ENCODE data around the gene FREM2.

FREM2 gene
- total RNA-seq: 0 to 0.08 (median 0) reads per million in 4 donors

GRCh38 chr13:38686577-38687245 lies at the start of gene FREM2:
Gene FREM2 (plus strand): TSS chr13:38687077. CDS start chr13:38687345, 268 bp downstream.
- DNase-seq: no peak

- DNase-seq: no peak
These were observed 49.3 kb upstream of the FREM2 start for GRCh38 chr13:38637576-38637975.

- no peak for DNase-seq
These were observed 45.5 kb upstream of the FREM2 start for GRCh38 chr13:38641164-38641948.

- no peak for DNase-seq
These were observed 39.6 kb upstream of the FREM2 start for GRCh38 chr13:38647312-38647711.

GRCh38 chr13:38648912-38649311 lies 38.0 kb upstream of the FREM2 start:
- no peak for DNase-seq

DNA sequence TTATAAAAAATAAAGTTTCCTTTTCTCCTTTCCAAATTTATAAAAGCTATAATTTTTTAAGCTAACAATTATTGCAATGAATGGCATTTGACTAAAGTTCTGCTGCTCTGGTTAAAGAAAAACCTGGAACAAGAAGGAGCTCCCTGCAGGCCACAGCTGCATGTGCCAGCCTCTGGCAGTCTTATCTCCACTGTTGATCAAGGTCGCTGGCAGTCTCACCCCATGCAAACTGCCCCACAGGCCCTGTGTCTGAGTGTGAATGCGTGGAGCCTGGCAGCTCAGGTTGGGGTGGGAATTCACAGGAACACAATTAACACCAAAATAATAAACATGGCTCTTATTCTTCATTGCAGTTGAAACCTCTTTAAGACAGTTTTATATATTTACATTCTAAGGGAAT lies 30.2 kb upstream of the FREM2 start:
- no peak for DNase-seq

- DNase-seq: no peak
These were observed 29.7 kb upstream of the FREM2 start for GRCh38 chr13:38657191-38657590.

- no peak for DNase-seq
These were observed 28.0 kb upstream of the FREM2 start for GRCh38 chr13:38658906-38659305.

- no peak for DNase-seq
These were observed 25.7 kb upstream of the FREM2 start for GRCh38 chr13:38661010-38661675.

GRCh38 chr13:38662362-38662761 lies 24.5 kb upstream of the FREM2 start:
- DNase-seq: no peak

- no peak for DNase-seq
These were observed 22.0 kb upstream of the FREM2 start for GRCh38 chr13:38664906-38665305.

DNA sequence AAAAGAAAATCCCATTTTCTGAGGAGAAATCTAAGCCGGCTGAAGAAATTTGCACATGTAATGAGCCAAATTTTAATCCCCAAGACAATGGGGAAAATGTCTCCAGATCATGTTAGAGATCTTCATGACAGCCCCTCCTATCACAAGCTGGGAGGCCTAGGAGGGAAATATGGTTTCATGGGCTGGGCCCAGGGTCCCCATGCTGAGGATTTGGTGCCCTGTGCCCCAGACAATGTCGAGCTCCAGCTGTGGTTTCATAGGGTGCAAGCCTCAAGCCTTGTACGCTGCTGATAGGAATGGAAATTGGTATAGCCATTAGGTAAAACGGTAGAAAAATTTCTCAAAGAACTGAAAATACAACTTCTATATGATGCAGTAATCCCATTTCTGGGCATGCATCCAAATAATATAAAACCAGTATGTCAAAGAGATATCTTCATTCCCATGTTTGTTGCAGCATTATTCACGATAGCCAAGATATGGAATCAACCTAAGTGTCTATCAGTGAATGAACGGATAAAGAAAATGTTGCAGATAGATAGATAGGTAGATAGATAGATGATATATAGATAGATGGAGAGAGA lies 19.3 kb upstream of the FREM2 start:
- no peak for DNase-seq

DNA sequence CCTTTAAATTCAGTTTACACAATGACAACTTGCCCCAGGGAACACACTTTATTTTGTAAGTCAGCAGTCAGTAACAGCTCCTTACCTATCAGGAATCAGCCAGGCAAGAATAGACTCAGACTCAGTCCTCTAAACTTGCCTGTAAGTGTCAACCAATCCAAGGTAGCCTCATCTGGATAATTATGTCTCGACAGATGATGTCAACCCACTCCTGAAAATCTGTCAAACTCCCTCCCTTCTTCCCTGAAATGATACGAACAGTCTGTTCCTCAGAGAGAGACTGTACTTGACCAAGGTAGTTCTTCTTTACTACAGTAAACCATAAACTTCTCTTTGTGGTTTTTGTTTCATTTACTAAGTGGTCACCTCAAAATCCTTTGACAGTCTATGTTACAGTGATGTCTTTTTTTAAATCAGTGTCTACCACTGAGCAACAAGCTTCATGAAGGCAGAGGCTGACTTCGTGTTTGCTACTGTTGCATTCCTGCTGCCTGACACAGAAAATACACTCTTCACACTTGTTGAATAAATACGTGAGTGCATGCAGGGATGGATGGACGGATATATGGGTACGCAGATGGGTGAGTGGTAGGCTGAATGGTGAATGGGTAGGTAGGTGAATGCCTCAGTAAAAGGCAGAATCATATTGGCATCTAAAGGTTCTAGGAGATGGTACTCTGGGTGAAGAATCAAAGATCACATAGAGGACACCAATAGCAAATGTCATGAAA lies 17.5 kb upstream of the FREM2 start:
- no peak for DNase-seq

DNA sequence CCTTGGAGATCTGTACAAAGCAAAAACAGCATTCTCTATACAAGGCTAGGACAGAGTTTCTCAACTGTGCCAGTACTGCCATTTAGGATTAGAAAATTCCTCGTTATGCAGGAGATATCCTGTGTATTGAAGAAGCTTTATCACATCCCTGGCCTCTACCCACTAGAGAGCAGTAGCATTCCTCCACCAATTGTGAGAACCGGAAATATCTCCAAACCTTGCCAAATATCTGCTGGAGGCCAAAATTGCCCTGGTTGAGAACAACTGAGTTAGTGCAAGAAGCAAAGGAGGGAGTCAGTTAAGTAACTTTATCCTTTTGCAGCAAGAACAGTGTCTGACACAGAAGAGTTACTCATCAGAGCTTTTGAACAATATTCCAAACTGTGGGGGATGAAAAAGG lies 16.2 kb upstream of the FREM2 start:
- no peak for DNase-seq

DNA sequence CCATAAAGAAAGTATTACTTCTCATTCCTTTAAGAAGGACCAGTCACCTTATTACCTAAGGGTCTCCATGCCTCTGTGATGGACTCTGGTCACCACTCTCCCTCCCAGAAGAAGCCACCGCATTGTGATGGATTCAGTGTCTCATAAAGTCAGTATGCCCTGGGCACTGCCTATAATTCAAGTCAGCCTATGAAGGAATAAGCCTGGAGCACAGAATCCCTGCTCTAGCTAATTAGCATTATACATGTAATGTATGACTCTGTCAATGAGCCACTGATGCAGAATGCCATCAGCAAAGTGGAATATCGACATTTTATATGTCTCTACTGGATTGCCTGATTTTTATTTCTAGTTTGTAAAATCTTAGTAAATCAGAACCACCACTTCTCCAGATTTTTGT lies 14.9 kb upstream of the FREM2 start:
- no peak for DNase-seq

DNA sequence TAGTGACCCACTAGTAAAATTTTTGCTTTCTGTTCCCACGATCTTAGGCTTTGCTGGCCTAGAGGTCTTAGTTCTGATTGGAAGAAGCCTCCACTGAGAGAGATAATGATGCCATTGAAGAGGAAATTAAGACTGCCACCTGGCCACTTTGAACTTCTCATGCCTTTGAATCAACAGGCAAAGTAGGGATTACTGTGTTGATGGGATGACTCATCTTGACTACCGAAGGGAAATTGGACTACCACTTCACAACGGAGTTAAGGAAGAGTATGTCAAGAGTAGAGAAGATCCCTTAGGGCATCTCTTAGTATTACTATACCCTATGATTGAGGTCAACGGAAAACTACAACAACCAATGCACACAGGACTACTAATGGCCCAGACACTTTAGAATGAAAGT lies 12.7 kb upstream of the FREM2 start:
- no peak for DNase-seq

DNA sequence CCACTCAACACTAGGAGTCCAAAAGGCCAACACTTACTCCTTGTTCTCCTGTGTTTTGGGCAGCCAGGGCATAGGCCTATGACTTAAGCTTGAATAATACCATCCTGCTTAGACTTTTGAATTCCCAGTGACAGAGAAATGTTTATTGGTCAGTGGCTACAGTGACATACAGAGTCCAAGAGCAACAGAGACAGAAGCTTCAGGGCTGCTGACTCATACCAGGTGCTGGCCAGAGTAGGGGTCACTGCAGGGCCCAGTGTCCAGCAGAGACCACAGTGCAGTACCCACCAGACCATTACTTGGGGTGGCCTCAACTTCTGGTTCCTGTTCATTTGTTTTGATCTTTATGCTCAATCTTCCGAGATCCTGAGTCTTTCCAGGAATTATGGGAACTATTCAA lies 6.0 kb upstream of the FREM2 start:
- DNase-seq: no peak

DNA sequence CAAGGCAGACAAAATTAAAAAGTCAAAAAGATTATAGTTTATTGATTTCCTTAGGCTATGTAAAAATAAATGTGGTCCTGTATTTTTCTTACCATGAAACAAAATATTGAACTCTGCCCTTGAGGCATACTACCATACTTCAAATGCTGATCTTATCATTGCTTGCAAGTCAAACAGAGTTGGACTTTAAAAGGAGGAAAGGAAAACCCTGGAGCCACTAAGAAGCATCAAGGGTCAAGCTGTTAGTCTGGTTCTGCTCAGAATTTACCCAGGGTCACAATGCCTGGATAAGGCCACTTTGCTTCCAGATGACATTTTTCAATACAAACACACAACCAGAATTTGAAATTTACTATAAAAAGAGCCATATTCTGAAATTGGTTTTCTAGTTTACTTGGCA lies 2.2 kb upstream of the FREM2 start:
- no peak for DNase-seq

GRCh38 chr13:38685431-38685830 lies 1.4 kb upstream of the FREM2 start:
- DNase-seq: no peak

DNA sequence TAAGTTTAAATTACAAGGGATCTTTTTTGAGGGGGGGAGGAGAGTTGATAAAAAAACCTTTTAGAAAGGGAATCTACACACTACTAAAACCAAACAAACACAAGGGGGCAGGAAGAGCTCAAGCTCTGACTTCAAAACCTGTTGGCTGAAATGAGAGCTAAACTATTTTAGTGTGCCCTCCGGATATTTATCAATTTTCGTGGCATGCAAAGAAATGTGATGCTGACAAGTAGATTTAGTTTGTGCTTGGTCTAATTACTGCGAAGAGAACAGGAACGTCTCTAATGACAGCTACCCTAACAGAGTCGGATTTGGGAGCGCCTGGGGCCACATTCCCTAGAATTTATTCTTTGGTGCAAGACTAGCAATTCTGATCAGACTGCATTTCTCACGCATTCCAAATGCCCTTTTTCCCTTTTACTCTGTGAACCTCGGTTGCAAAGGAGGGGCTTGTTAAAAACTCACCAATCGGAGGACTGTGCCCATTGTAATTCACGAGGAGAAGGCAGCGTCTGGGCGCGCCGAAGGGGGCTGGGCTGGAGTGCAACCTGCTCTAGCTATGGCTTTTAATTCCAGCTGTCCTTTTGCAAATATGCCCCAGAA lies 802 bp upstream of the FREM2 start:
- DNase-seq: no peak

GRCh38 chr13:38687246-38688229 lies 661 bp downstream of the FREM2 start:
- DNase-seq: no peak
